ENCODE results near the gene CWC27. TPM values are rescaled to one million over a fixed set of nuclear protein-coding genes. Genes with fewer than 3 reads are reported as not detected.

The CWC27 gene
- total and polyA plus RNA-seq, 7 donors, result 16.0 to 31.2 (median 19.3) TPM

- no peaks in the 10 kb centered on the region for H3K4me1 ChIP-seq
- intact Hi-C loops (cut with DNase I), result loop anchor here in 1 of 2 donors (10.0 kb wide), 1 partner anchor 526 kb away; the partner anchor contains the start of gene ADAMTS6
- TF ChIP-seq CTCF (IDR thresholded peaks at IDR 0.05), result peak; percentile 40
- no peaks in the 10 kb centered on the region for H3K36me3 ChIP-seq (ENCODE audit: insufficient read depth in 1 of 2, low read depth in 1 of 2)
- H3K27ac ChIP-seq, result no peak overlapping the region
- peaks cover 17% of the 10 kb centered on the region for H3K9me3 ChIP-seq
- no peak for ATAC-seq
- DNase-seq, result no peak
- H3K27me3 ChIP-seq (ENCODE audit: insufficient read depth in 3 of 3, low read length in 2 of 3), result no peaks in the 10 kb centered on the region
- no peak overlapping the region for H3K4me3 ChIP-seq
Observed at GRCh38 chr5:64958757-64959391, 190.1 kb downstream of the CWC27 start.

- H3K4me1 ChIP-seq, result no peaks in the 10 kb centered on the region
- intact Hi-C loops (cut with DNase I), result no loop called here
- DNase-seq, result no peak
- WGBS, 3 donors, result 98 to 100% (median 99%) methylated on average over 1 of the region's 1 CpG
- no peak overlapping the region for H3K27ac ChIP-seq
- no peak for ATAC-seq
- no peak for TF ChIP-seq CTCF (IDR thresholded peaks at IDR 0.05)
- H3K9me3 ChIP-seq, result peaks cover 17% of the 10 kb centered on the region
- no peak overlapping the region for H3K4me3 ChIP-seq
- H3K27me3 ChIP-seq (ENCODE audit: insufficient read depth in 3 of 3, low read length in 2 of 3), result no peaks in the 10 kb centered on the region
- H3K36me3 ChIP-seq (ENCODE audit: insufficient read depth in 1 of 2, low read depth in 1 of 2), result no peaks in the 10 kb centered on the region
Observed at GRCh38 chr5:64963278-64963677, 194.5 kb downstream of the CWC27 start.

GRCh38 chr5:64968591-64969110, 199.9 kb downstream of the CWC27 start:
- Histone ChIP-seq H3K4me3 (no peak overlapping the region), H3K4me1 (no peaks in the 10 kb centered on the region), H3K27me3 (ENCODE audit: insufficient read depth in 3 of 3, low read length in 2 of 3) (no peaks in the 10 kb centered on the region), H3K9me3 (peaks cover 2% of the 10 kb centered on the region), H3K36me3 (ENCODE audit: insufficient read depth in 1 of 2, low read depth in 1 of 2) (peaks cover 0 to 14% of the 10 kb centered on the region in 2 donors), H3K27ac (no peak overlapping the region)
- 86 to 97% (median 95%) methylated on average over 1 of the region's 1 CpG for WGBS, 3 donors
- ATAC-seq, result no peak
- intact Hi-C loops (cut with DNase I), result no loop called here
- no peak for TF ChIP-seq CTCF (IDR thresholded peaks at IDR 0.05)
- no peak for DNase-seq

GRCh38 chr5:64969578-64969977, 200.8 kb downstream of the CWC27 start:
- ATAC-seq, result no peak
- H3K27ac ChIP-seq, result no peak overlapping the region
- 84 to 89% (median 86%) methylated on average over 5 of the region's 5 CpGs for WGBS, 3 donors
- H3K36me3 ChIP-seq (ENCODE audit: insufficient read depth in 1 of 2, low read depth in 1 of 2), result peaks cover 0 to 14% of the 10 kb centered on the region in 2 donors
- no peaks in the 10 kb centered on the region for H3K4me1 ChIP-seq
- no peak overlapping the region for H3K4me3 ChIP-seq
- H3K9me3 ChIP-seq, result no peaks in the 10 kb centered on the region
- DNase-seq, result no peak
- no peaks in the 10 kb centered on the region for H3K27me3 ChIP-seq (ENCODE audit: insufficient read depth in 3 of 3, low read length in 2 of 3)
- intact Hi-C loops (cut with DNase I), result no loop called here
- TF ChIP-seq CTCF (IDR thresholded peaks at IDR 0.05), result no peak

GRCh38 chr5:64971513-64971912, 202.8 kb downstream of the CWC27 start:
- ATAC-seq, result no peak

More at GRCh38 chr5:64971513-64971912, 202.8 kb downstream of the CWC27 start:
- no peak for DNase-seq
- Histone ChIP-seq H3K36me3 (ENCODE audit: insufficient read depth in 1 of 2, low read depth in 1 of 2) (peaks cover 0 to 17% of the 10 kb centered on the region in 2 donors), H3K27me3 (ENCODE audit: insufficient read depth in 3 of 3, low read length in 2 of 3) (no peaks in the 10 kb centered on the region), H3K9me3 (no peaks in the 10 kb centered on the region), H3K27ac (no peak overlapping the region), H3K4me1 (no peaks in the 10 kb centered on the region), H3K4me3 (no peak overlapping the region)
- WGBS, 3 donors, result 48 to 59% (median 50%) methylated on average over 2 of the region's 2 CpGs
- intact Hi-C loops (cut with DNase I), result no loop called here
- no peak for TF ChIP-seq CTCF (IDR thresholded peaks at IDR 0.05)

Data from psoas muscle (tissue), 8 donors.